ENCODE data around the gene SCAANT1. TPM values are rescaled to one million over a fixed set of nuclear protein-coding genes. Genes with fewer than 3 reads are reported as not detected.

Gene SCAANT1
- total and polyA plus RNA-seq, 2 donors (not counting 1 experiment from before 2014, with no cell fraction given), result 1.7 TPM; not detected in 1

DNA sequence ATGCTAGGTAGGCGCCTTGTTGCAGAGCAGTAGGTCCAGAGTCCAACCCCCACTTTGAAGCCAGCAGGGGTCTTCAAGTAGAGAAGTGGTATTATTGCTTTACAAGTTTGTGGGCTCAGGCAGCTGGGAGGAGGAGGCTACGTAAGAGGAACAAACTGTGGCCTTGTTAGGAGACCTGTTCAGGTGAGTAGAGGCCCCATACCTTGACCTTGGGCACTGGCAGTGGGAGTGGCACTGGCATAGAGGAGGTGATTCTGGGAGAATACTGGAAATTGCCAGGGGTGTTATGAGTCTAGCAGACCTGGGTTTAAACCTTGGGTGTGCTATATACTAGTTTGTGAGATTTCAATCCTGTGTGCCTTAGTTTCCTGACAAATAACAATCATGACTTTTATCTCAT, 34.6 kb upstream of the SCAANT1 start:
- Histone ChIP-seq H3K4me2 (ENCODE audit: extremely low read depth, insufficient read depth, low read length) (no peak overlapping the region), H3K36me3 (ENCODE audit: control insufficient read depth, insufficient read depth, low read length) (no peaks in the 10 kb centered on the region), H2AFZ (ENCODE audit: low read length) (no peak overlapping the region), H3K9me3 (ENCODE audit: control insufficient read depth, insufficient read depth, low read depth, low read length) (no peaks in the 10 kb centered on the region), H3K4me1 (ENCODE audit: control insufficient read depth, extremely low read depth, insufficient read depth, low read length) (peaks cover 12% of the 10 kb centered on the region), H3K27ac (ENCODE audit: insufficient read depth, low read length) (no peak overlapping the region), H4K20me1 (ENCODE audit: control insufficient read depth, extremely low read depth, insufficient read depth, low read length) (no peaks in the 10 kb centered on the region), H3K9ac (ENCODE audit: insufficient read depth, low read length) (no peak overlapping the region), H3K79me2 (ENCODE audit: control insufficient read depth, insufficient read depth, low read length) (peaks cover 11% of the 10 kb centered on the region), H3K27me3 (ENCODE audit: control insufficient read depth, insufficient read depth, low read length) (no peaks in the 10 kb centered on the region), H3K4me3 (replicated peaks in 1 of 4; ENCODE audit: control extremely low read depth in 1 of 4, insufficient read depth in 1 of 4, low read depth in 3 of 4, low read length in 4 of 4) (no peak overlapping the region)
- DNase-seq (ENCODE audit: low read depth in 2 of 2), result no peak
- no peak for TF ChIP-seq EZH2 (IDR thresholded peaks at IDR 0.05; ENCODE audit: low read length, missing control alignments)
- TF ChIP-seq, protein P1, sequence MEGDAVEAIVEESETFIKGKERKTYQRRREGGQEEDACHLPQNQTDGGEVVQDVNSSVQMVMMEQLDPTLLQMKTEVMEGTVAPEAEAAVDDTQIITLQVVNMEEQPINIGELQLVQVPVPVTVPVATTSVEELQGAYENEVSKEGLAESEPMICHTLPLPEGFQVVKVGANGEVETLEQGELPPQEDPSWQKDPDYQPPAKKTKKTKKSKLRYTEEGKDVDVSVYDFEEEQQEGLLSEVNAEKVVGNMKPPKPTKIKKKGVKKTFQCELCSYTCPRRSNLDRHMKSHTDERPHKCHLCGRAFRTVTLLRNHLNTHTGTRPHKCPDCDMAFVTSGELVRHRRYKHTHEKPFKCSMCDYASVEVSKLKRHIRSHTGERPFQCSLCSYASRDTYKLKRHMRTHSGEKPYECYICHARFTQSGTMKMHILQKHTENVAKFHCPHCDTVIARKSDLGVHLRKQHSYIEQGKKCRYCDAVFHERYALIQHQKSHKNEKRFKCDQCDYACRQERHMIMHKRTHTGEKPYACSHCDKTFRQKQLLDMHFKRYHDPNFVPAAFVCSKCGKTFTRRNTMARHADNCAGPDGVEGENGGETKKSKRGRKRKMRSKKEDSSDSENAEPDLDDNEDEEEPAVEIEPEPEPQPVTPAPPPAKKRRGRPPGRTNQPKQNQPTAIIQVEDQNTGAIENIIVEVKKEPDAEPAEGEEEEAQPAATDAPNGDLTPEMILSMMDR (conservative IDR thresholded peaks at IDR 0.05 in 1 of 2, IDR thresholded peaks at IDR 0.05 in 1 of 2; ENCODE audit: low read depth in 1 of 2, low read length in 2 of 2), result no peak

DNA sequence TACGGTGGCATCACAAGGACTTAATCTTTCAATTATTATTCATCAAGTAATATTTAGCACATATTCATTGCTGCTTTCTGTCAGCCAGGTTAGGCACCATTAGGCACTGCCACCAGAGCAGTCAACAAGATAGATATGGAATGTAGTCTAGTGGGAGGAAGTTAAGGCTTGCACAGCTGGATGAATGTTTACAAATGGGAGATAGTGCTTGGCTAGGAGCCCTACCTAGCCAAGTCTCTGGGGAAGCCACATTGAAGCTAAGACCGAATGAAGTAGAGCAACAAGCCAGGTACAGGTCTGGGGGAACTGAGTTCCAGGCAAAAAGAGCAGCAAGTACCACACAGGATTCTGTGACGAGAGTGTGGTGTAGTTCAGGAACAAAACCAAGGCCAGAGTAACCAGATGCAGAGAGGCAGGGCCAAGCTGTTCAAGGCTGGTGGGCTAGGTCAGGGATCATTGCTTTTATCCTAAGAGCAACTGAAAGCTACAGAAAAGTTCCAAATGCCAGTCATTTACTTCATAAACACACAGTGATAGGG, 33.4 kb upstream of the SCAANT1 start:
- Histone ChIP-seq H3K79me2 (ENCODE audit: control insufficient read depth, insufficient read depth, low read length) (peaks cover 15% of the 10 kb centered on the region), H3K36me3 (ENCODE audit: control insufficient read depth, insufficient read depth, low read length) (no peaks in the 10 kb centered on the region)
- DNase-seq (ENCODE audit: low read depth in 2 of 2), result peak; percentile 29 to 35

DNA sequence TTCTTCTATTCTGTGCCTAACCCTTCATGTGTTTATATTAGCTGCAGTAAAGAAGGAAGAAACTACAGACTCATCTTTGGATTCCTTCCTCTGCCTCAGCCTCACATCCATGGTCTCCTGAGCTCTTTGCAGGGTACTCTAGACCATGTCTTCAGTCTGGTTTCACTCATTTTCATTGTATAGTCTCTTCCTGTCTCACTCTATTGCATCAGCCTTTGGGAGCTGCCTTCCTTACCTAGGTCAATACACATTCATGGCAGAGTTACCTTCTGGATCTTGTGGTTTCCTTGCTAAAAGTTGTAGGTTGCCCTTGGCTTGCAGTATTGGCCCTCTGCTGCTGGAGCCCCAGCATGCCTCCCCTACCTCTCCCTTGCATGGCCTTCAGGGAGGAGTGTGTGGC, 31.5 kb upstream of the SCAANT1 start:
- no peaks in the 10 kb centered on the region for H4K20me1 ChIP-seq (ENCODE audit: control insufficient read depth, extremely low read depth, insufficient read depth, low read length)
- H3K4me3 ChIP-seq (replicated peaks in 1 of 4; ENCODE audit: control extremely low read depth in 1 of 4, insufficient read depth in 1 of 4, low read depth in 3 of 4, low read length in 4 of 4), result no peak overlapping the region
- no peak overlapping the region for H3K27ac ChIP-seq (ENCODE audit: insufficient read depth, low read length)
- H3K36me3 ChIP-seq (ENCODE audit: control insufficient read depth, insufficient read depth, low read length), result no peaks in the 10 kb centered on the region
- H3K79me2 ChIP-seq (ENCODE audit: control insufficient read depth, insufficient read depth, low read length), result peaks cover 19% of the 10 kb centered on the region
- peaks cover 6% of the 10 kb centered on the region for H3K4me1 ChIP-seq (ENCODE audit: control insufficient read depth, extremely low read depth, insufficient read depth, low read length)
- DNase-seq (ENCODE audit: low read depth in 2 of 2), result no peak
- TF ChIP-seq, protein P1 (conservative IDR thresholded peaks at IDR 0.05 in 1 of 2, IDR thresholded peaks at IDR 0.05 in 1 of 2; ENCODE audit: low read depth in 1 of 2, low read length in 2 of 2), result no peak
- TF ChIP-seq EZH2 (IDR thresholded peaks at IDR 0.05; ENCODE audit: low read length, missing control alignments), result no peak
- H3K4me2 ChIP-seq (ENCODE audit: extremely low read depth, insufficient read depth, low read length), result no peak overlapping the region
- no peaks in the 10 kb centered on the region for H3K9me3 ChIP-seq (ENCODE audit: control insufficient read depth, insufficient read depth, low read depth, low read length)
- no peak overlapping the region for H3K9ac ChIP-seq (ENCODE audit: insufficient read depth, low read length)
- H3K27me3 ChIP-seq (ENCODE audit: control insufficient read depth, insufficient read depth, low read length), result no peaks in the 10 kb centered on the region
- no peak overlapping the region for H2AFZ ChIP-seq (ENCODE audit: low read length)

More for the DNA sequence above, 33.4 kb upstream of the SCAANT1 start:
- H4K20me1 ChIP-seq (ENCODE audit: control insufficient read depth, extremely low read depth, insufficient read depth, low read length), result no peaks in the 10 kb centered on the region
- H3K27me3 ChIP-seq (ENCODE audit: control insufficient read depth, insufficient read depth, low read length), result no peaks in the 10 kb centered on the region
- no peak overlapping the region for H2AFZ ChIP-seq (ENCODE audit: low read length)
- TF ChIP-seq, protein P1 (conservative IDR thresholded peaks at IDR 0.05 in 1 of 2, IDR thresholded peaks at IDR 0.05 in 1 of 2; ENCODE audit: low read depth in 1 of 2, low read length in 2 of 2), result no peak
- TF ChIP-seq EZH2 (IDR thresholded peaks at IDR 0.05; ENCODE audit: low read length, missing control alignments), result no peak
- no peak overlapping the region for H3K9ac ChIP-seq (ENCODE audit: insufficient read depth, low read length)
- no peak overlapping the region for H3K4me3 ChIP-seq (replicated peaks in 1 of 4; ENCODE audit: control extremely low read depth in 1 of 4, insufficient read depth in 1 of 4, low read depth in 3 of 4, low read length in 4 of 4)
- H3K4me2 ChIP-seq (ENCODE audit: extremely low read depth, insufficient read depth, low read length), result no peak overlapping the region
- H3K9me3 ChIP-seq (ENCODE audit: control insufficient read depth, insufficient read depth, low read depth, low read length), result no peaks in the 10 kb centered on the region
- no peak overlapping the region for H3K27ac ChIP-seq (ENCODE audit: insufficient read depth, low read length)
- peaks cover 7% of the 10 kb centered on the region for H3K4me1 ChIP-seq (ENCODE audit: control insufficient read depth, extremely low read depth, insufficient read depth, low read length)

Measured in fibroblast of lung (primary cell).